CD4-positive, alpha-beta T cell treated with Interleukin-4 for 4 hours (primary cell): Measurements from ENCODE around the gene EHD4.
A peak's percentile ranks its signal among the peaks of the same experiment; 100 is the strongest.

Experiments
- DNase-seq: peaks from one replicate; pipeline ENCODE4 v3.0.0-alpha.2; 2020

EHD4 gene

DNA sequence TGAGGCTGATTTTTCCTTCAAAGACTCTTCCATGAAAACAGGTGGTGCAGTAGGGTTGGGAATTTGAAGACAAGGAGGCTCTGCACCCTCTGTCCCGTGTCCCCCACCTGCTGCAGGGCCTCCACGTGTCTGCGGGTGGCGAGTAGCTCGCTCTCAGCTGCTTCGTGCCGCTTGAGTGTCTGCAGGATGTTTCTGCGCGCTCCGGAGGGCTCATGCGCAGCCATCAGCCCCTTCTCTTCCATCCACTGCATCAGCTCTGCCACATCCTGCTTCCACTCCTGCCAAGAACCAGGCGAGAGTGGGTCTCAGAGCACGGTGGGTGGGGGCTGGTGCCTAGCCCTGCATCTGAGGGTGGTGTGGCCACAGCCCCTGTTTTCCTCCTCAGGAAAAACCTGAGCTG lies 96.3 kb downstream of the EHD4 start:
- no peak for DNase-seq

DNA sequence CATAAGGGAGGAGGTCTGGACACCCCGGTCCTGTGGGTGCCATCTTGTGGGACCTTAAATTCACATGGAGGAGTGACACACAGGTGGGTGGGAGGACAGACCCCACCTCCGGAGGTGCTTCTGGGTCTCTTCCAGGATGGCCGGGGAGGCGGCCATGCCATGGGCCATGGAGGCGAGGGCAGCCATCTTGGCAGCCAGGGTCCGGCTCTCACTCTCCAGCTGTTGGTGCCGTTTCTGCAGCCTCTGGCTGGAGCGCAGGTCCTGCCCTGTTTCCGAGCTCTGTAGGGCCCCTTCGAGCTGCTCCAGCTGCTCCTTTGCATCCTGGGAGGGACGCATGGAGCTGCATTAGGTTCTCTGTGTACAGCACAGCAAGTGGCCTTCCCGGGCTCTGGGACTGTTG lies 97.6 kb downstream of the EHD4 start:
- DNase-seq, result no peak

DNA sequence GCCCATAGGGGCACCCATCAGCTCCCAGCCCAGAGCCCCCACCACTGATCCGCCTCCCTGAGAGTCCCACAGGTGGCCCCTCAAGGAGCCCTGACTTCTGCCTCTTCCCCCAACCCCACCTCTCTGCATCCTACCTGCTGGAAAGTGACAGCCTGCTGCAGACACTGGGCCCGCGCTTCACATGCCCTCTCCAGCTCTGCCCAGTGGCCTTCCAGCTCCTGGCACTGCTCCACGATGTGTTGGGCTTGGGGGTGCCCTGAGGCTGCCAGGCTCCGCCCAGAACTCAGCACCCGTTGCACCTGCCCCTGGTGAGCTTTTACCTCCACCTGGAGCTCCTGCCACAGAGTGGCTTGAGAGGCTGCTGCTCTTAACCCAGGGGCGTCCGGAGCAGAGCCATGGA lies 98.6 kb downstream of the EHD4 start:
- DNase-seq, result no peak

DNA sequence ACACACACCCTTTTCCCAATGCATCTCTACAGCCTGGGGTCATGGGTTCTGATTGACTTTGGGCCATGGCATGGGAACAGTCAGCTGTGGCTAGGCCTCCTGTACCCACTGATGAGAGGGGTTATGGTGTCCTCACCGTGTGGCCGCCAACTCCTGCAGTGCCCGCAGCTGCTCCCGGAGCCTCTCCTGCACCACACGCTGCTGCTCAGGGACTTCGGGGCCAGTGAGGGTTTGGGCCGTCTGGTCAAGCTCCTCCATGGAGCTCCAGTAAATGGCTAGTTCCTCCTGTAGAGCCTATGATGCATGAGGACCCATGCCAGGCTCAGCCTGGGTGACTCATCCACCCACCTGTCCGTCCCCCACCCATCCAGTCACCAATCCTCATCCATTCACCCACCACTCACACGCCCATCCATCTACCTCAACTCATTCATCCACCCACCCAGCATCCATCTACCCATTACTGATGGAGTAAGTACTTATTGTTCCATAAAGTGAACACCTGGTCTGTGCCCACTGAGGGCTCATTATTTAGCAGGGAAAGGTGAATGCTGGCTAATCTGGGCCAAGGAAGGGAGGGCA lies 100.1 kb downstream of the EHD4 start:
- no peak for DNase-seq

DNA sequence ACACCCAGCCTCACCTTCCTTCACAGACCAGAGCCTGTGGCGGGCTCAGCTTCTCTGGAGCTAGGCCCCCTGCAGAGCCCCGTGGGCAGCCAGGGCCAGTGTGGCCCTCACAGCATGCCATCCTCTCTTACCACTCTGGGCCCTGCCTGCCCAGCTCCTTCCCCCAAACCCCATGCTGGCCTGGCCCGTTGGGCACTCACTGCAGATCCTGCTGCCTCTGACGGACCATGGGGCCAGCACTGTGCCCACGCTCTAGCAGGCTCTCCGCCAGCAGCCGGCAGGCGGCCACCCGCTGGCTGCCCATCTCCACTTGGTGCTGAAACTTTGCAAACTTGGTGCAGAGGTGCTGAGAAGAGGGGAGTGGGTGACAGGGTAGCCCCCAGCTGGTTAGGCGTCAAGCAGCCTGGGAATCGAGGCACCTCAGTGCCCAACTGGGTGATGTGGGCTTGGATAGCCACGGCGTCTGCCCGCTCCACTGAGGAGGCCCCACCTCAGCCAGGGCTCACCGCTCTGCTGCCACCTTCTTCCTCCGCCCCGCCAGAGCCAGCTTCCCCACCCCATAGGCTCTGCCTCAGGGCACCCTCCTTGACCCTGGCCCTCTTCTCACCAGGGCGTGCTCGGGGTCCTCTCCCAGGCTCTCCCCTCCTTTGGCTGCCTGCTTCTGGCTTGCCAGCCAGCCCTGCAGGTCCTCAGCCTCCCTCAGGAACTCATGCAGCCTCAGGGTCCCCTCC lies 101.0 kb downstream of the EHD4 start:
- no peak for DNase-seq

DNA sequence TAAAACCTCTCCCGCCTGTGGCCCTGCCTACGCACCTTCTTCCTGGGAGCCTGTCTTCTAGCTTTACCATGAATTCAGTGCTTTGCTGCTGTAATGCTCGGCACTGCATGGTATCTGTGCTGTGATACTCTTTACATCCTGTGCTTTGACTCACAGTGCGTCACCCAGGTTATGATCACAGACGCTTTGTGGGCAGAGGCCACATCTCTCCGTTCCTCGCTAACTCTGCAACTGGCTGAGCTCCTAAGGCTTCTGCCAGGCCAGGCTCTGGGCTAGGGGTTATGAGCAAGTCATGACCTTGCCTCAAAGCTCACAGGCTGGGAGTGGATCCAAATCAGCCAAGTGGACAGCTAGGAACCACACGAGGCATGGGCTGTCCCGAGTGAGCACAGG lies 101.7 kb downstream of the EHD4 start:
- DNase-seq, result peak; percentile 62

DNA sequence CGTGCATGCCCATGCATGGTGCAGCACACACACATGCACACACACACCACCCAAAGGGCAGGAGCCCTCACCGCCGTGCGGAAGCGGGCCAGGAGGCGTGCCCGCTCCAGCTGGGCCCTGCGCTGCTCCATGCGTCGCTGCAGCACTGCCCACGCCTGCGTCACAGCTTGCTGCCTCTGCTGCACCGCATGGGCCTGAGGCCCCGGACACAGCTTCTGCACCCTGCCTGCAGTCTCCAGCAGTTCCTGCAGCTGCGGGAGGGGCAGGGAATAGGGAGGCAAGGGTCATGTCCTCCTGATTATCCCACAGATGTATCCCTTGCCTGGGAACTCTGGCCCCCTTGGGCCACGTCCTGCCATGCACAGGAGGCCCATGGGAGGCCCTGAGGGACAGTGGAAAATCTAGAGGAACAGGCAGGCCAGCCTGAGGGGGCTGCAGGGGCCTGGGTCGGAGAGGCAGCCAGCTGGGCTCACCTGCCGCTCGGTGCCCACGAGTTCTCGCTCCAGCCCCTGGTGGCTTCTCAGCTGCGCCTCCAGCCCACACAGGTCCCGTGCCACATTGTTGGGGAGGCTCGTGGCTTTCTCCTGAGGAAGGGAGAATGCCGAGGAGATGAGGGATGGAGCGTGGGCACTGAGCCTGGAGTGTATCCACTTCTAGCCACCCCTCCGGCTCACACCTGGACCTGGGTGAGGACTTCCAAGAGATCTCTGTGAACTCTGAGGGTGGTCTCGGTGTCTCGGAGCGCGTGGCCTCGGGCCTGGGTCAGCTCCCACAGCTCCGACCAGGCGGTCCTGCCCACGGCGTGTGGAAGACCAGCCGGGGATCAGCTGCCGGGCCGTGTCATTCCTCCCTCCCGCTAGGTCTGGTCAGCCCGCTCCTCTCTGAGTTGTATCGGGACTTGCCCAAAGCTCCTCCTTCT lies 102.3 kb downstream of the EHD4 start:
- DNase-seq, result no peak

DNA sequence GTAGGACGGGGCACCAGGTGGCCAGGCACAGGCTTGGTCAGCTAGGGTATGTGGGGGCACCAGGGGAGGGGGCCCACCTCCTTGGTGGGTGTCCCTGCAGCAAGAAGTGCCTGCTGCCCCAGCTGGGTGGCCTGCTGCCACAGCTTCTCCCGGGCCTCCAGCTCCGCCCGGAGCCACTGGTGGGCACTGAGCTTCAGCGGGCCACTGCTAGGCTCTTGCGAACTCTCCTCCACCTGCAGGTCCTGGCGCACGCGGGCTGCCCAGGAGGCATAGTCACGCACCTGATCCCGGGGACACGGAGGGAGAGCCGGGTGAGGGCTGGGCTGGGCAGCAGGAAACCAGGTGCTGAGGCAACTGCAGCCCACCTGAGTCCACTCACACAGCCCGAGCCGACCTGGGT lies 104.0 kb downstream of the EHD4 start:
- no peak for DNase-seq

DNA sequence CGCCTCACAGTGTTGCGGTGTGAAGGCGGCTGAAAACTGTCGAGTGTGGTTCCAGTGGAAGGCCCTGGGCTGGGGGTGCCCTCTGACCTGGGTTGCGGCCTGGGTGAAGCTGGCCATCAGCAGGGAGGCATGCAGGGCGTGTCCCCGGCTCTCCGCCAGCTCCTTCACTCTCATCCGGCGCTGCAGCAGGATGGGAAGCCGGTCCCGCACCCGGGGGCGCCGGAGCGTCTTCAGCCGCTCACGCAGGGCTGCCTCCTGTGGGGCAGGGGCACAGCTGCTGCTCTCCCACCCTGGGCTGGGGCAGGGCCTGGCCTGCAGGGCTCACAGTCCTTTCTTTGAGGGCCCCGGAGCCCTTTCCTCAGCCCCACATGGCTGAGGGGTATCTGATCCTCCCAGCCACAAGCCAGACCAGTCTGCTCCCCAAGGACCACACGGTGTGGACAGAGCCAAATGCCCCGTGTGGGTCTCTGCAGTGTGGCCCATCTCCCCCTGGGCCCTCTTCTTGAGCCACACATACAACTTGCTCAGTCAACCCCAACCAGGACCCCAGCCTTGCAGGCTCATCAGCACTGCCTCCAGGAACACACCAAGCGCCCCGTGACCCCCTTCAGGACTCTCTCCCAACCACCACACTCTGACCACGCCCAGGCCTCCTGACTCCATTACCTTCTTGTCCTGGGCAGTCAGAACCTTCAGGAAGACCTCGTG lies 105.3 kb downstream of the EHD4 start:
- DNase-seq, result no peak

DNA sequence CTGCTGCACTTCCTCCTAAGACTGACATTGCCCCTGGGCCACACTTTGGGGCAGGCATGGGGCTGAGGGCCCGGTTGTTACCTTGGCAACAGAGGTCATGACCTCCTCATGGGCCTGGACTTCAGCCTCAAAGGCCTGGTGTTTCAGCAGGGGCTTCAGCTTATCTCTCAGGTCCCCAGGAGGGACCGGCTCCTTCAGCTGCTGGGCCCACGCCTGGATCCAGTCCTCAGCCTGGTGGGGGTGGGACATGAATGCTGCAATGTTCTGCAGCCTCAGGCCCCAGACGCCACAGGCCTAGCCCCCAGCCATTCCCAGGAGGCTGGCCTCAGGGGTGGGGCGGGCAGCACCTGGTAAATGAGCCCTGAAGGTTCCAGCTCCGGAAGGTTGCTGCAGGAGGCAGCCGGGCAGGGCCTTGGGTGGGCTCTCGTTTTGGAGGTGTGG lies 106.1 kb downstream of the EHD4 start:
- DNase-seq, result no peak

DNA sequence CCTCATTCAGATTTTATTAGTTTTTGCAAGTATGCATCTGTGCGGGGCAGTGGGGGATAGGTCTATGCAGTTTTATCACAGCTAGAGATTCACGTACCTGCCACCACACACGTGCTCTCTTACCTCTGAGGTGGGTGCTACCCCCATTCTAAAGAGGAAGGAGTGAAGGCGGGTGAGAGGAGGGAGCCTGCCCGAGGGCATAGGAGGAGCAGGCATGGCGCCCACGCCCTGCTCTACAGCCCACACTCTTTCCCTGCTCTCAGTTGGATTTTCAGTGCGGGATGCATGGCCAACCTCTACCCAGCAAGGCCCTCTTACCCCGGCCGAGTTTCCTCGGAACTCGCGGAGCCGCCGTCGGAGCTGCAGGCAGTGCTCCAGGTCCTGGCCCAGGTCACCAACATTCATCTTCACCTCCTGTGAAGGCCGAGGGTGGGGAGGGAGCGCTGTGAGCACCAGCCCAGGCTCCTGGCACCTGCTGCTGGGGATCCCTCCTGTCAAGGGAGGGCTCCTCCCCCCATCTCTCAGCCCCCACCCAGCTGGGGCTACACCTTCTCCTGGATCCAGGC lies 106.8 kb downstream of the EHD4 start:
- no peak for DNase-seq

DNA sequence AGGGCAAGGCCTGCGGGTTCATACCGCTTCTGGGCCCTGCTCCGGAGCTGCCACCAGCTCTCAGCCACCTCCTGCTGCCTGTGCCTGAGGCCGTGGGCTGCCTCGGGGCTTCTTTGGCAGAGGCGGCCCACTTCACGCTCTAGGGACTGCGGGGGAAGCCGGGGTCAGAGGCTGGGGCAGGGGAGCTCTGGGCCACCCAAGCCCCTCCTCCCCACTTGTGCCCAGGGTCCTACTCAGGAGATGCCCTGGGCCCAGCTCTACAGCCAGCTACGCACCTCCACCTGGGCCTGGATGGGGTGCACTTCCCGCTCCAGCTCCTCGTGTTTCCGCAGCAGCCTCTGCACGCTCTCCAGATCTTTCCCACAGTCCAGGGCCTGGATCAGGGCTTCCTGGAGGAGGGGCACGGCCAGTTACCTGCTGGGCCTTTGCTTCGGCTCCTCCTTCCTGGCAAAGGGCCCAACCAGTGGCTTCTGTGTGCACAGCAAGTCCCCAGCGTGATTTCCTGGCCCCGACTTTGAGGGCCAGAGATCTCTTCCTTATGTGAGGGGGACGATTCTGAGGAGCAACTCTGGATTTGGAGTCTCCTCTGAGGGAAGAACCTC lies 109.7 kb downstream of the EHD4 start:
- no peak for DNase-seq

DNA sequence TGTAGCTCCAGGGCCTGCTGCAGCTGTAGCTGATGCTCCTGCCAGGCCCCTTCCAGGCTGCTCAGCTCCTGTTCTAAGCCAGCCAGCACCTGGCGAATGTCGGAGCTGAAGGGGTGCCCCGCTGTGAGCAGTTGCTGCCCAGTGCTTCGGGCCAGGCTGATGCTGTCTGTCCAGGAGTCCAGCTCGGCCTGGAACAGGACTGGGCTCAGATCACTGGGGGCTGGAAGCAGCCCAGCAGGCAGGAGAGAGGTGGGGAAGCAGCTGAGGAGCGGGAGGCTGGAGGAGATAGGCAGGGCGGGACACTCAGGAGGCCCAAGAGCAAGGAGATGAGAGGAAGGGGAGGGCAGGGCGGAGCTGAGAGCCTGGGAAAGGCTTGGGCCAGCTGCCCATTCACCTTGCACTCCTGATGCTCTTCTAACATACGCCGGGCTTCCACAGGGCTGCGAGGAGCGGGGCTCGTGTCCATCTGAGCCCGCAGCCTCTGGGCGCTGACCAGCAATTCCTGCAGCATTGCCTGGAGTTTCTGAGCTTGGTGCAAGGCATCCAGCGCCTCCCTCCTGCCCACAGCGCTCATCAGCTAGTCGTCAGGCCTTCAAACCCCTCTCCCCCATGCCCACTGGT lies 110.5 kb downstream of the EHD4 start:
- DNase-seq, result no peak

DNA sequence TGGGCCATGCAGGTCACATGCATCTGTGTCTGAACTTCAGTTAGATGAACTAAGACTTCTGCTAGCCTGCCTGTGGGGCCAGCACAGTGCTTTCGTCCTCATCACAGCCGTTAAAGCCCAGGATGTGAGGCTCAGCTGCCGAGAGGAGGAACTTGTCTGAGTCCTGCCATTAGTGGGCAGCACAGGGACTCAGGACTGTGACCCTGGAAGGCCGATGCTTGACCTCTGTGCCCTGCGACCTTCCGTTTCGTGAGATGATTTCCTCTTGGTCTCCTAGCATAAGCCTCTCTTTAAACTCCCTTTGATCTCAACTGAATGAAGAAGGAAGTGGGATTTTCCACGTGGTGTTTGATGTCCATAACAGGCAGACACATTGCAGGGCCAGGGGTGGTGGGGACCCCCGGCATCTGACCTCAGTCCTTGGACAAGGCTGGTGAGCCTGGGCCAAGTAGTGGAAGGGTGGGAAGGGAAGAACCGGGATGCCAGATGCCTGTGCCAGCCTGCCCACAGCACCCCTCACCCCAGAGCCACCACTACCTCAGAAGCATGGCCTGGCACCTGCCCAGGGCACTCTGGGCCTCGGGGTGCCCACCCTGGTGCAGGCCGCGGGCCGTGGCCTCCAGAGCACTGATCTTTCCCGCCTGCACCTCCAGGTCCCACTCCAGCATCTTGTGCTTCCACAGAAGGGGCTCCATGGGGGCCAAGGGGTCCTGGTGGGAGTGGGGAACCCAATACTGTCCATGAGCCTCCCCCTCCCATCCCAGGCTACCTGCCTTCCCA lies 112.1 kb downstream of the EHD4 start:
- DNase-seq, result no peak

DNA sequence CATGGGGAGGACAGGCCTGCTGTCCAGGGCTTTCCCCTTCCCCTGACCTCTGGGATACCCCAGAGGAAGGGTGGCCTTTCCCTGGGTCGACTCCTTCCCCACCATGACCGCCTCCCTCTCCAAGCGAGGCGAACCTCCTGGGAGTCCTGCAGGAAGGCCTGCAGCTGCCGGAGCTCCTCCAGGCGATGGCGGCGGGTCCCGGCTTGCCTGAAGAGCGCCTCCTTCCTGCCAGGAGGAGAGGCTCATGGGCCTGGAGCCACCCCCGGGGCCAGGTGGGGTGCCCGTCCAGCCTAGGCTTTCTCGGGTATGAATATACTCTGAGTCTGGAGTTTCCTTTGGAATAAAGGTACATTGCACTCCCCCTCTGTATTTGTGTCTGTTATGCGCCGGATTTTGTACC lies 113.6 kb downstream of the EHD4 start:
- DNase-seq, result no peak

DNA sequence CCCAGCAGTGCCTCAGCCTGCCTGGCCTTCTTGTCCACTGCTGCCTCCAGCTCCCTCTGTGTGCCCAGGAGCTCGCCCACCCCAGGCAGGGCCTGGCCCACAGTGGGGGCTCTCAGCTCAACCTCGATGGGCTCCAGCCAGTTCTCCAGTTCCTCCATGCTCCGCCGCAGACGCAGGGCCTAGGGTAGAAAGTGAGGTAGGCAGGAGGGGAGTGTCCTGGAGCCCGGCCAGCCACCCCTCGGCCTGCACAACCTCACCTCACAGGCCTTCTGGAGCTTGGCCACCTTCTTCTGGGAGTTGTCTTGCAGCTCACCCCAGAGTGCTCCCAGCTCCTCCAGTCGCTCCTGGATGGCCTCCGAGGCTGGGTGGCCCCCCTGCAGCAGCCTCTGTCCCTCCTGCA lies 115.0 kb downstream of the EHD4 start:
- no peak for DNase-seq

DNA sequence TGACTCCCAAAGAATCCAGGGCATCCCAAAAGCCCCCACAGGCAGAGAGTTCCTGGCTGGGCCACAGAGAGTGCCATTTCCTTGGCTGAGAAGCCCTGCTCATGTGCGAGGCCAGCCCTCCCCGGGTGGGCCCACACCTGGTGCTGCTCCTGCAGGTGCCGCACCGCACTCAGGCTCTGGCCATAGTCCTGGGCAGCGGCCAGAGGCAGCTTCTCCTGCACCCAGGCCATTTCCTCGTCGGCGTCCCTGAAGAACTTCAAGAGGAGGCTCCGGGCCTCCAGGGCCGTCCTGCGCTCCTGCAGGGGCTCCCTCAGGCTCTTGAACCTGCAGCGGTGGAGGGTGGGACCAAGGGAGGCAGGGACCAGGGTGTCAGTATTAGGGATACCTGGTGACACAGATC lies 115.6 kb downstream of the EHD4 start:
- no peak for DNase-seq

DNA sequence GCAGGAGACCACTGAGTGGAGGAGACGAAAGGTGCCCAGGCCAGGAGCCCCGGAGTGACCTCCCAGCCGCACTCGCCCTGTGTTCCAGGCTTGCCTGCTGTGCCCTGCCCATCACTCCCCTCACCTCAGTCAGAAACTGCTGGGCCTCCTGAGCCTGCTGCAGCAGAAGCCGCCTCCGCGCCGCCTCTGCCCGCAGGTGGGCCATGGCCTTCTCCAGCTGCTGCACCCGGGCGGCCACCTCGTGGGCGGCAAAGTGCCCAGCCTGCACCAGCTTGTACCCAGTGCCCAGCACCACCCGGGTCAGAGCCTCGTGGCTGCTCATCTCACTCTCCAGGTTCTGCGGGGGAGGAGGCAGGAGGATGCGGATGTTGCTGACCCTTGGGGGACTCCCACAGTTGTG lies 116.1 kb downstream of the EHD4 start:
- DNase-seq, result no peak

DNA sequence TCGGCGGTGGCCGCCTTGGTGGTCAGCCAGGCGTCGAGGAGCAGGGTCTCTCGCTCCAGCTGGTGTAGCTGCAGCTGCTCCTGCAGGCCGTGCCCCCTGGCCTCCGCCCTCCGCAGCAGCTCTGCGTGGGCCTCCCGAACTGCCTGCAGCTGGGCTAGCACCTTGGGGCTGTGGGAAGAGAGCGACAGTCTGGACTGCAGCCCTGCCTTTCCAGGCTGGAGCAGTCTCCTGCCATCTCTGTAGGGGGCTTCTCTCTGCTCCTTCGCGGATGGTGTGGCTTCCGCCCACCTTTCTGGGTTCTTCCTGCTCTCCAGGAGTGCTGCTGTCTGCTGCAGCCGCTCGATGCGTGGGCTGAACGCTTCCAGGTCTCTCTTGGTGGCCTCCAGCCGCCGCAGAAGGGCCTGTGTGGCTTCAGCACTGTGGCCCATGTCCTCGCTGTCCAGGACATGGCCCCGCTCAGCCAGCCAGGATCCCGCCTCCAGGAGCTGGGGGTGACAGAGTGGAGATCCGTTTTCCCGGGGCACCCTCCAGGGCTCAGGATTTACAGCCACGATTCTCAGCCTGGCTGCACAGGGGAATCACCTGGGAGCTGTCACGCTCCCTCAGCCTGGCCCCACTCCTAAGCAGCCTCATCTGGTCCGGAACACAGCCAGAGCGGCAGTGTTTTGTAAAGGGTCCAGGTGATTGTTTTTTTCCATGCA lies 116.9 kb downstream of the EHD4 start:
- no peak for DNase-seq

DNA sequence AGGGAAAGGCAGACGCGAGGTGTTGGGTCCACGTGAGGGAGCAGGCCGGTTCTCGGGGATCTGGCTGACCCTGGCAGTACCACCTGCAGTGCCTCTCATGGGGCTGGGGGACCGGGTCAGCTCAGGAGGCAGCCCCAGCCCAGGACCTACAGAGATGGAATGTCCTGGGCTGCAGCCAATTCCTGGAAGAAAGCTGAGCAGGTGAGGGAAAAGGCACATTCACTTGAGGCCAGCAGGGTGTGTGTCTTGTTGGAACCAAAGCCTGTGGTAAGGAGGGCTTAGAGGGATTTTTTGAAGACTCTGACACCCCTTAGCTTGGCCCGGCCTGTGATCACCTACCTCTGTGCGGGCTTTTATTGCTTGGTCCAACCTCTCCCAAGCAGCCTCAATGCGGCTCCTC lies 117.9 kb downstream of the EHD4 start:
- no peak for DNase-seq

DNA sequence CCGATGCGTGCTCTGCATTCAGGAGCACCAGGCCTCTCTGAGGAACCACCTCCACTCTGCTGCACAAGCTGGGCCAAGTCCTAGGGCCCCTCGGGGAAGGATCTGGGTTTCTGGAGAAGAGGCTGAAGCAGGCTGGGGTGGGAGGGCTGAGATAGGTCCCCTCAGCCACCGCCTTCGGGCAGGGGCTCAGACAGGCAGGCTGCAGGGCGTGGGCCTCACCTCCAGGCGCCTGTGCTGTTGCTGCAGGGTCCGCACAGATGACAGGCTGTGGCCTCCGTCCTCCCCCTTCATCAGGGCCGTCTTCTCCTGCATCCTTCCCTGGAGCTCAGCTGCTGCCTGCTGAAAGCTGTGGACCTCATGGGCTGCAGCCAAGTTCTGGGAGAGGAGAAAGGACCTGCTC lies 118.5 kb downstream of the EHD4 start:
- no peak for DNase-seq
